ENCODE measurements around the gene KATNAL2. TPM values are rescaled to one million over a fixed set of nuclear protein-coding genes. Genes with fewer than 3 reads are reported as not detected.

KATNAL2 gene
- total RNA-seq, 2 experiments from 2014 or later, result 0.58 to 1.3 TPM

GRCh38 chr18:46894124-46894523 is 23.3 kb upstream of the KATNAL2 start:
- H3K36me3 Mint-ChIP-seq (ENCODE audit: low read depth), result peaks cover 37% of the 10 kb centered on the region
- DNase-seq, result peak; percentile 40
- H3K27me3 Mint-ChIP-seq, result no peaks in the 10 kb centered on the region
- peaks cover 8% of the 10 kb centered on the region for H3K9me3 Mint-ChIP-seq
- intact Hi-C loops (cut with micrococcal nuclease), result no loop called here
- peaks cover 46% of the 10 kb centered on the region for H3K4me1 Mint-ChIP-seq (ENCODE audit: low read depth)
- POLR2A ChIA-PET, result no interaction called here
- no peak overlapping the region for H3K4me3 Mint-ChIP-seq
- ATAC-seq, result no peak
- H3K27ac Mint-ChIP-seq, result peak overlapping the region; percentile 71
- no peak for TF ChIP-seq CTCF (IDR thresholded peaks at IDR 0.05)
- CTCF ChIA-PET, result no interaction called here

- no peaks in the 10 kb centered on the region for H3K9me3 Mint-ChIP-seq
- intact Hi-C loops (cut with micrococcal nuclease), result no loop called here
- H3K4me3 Mint-ChIP-seq, result no peak overlapping the region
- H3K27ac Mint-ChIP-seq, result no peak overlapping the region
- H3K4me1 Mint-ChIP-seq (ENCODE audit: low read depth), result peaks cover 18% of the 10 kb centered on the region
- no peak for ATAC-seq
- H3K36me3 Mint-ChIP-seq (ENCODE audit: low read depth), result peaks cover 28% of the 10 kb centered on the region
- H3K27me3 Mint-ChIP-seq, result no peaks in the 10 kb centered on the region
- no peak for DNase-seq
- ChIA-PET POLR2A (interaction anchor here (0.6 kb wide), 1 partner anchor 59 kb away, joined by 3 read pairs; no protein-coding TSS in a partner anchor), CTCF (no interaction called here)
- TF ChIP-seq CTCF (IDR thresholded peaks at IDR 0.05), result no peak
Observed at GRCh38 chr18:46899274-46899948, 18.0 kb upstream of the KATNAL2 start.

- intact Hi-C loops (cut with micrococcal nuclease), result no loop called here
- ATAC-seq (no peak), DNase-seq (no peak)
- H3K36me3 Mint-ChIP-seq (ENCODE audit: low read depth), result peaks cover 35% of the 10 kb centered on the region
- peaks cover 4% of the 10 kb centered on the region for H3K9me3 Mint-ChIP-seq
- H3K27me3 Mint-ChIP-seq, result no peaks in the 10 kb centered on the region
- H3K4me1 Mint-ChIP-seq (ENCODE audit: low read depth), result peaks cover 17% of the 10 kb centered on the region
- ChIA-PET POLR2A (no interaction called here), CTCF (no interaction called here)
- no peak overlapping the region for H3K27ac Mint-ChIP-seq
- no peak for TF ChIP-seq CTCF (IDR thresholded peaks at IDR 0.05)
- no peak overlapping the region for H3K4me3 Mint-ChIP-seq
Observed at GRCh38 chr18:46903406-46903805, 14.0 kb upstream of the KATNAL2 start.

- ChIA-PET CTCF (no interaction called here), POLR2A (no interaction called here)
- Mint-ChIP-seq H3K27me3 (no peaks in the 10 kb centered on the region), H3K4me1 (ENCODE audit: low read depth) (peaks cover 35% of the 10 kb centered on the region), H3K9me3 (peaks cover 4% of the 10 kb centered on the region), H3K4me3 (no peak overlapping the region), H3K36me3 (ENCODE audit: low read depth) (peaks cover 24% of the 10 kb centered on the region), H3K27ac (no peak overlapping the region)
- intact Hi-C loops (cut with micrococcal nuclease), result no loop called here
- DNase-seq, result no peak
- TF ChIP-seq CTCF (IDR thresholded peaks at IDR 0.05), result no peak
- no peak for ATAC-seq
Observed at GRCh38 chr18:46909497-46909896, 7.9 kb upstream of the KATNAL2 start.

GRCh38 chr18:46910856-46911255 is 6.5 kb upstream of the KATNAL2 start:
- intact Hi-C loops (cut with micrococcal nuclease), result no loop called here
- TF ChIP-seq CTCF (IDR thresholded peaks at IDR 0.05), result no peak
- no peak for ATAC-seq
- H3K4me3 Mint-ChIP-seq, result no peak overlapping the region
- peaks cover 45% of the 10 kb centered on the region for H3K4me1 Mint-ChIP-seq (ENCODE audit: low read depth)
- H3K9me3 Mint-ChIP-seq, result peaks cover 1% of the 10 kb centered on the region
- peaks cover 25% of the 10 kb centered on the region for H3K36me3 Mint-ChIP-seq (ENCODE audit: low read depth)
- ChIA-PET CTCF (no interaction called here), POLR2A (no interaction called here)
- H3K27me3 Mint-ChIP-seq, result no peaks in the 10 kb centered on the region
- no peak overlapping the region for H3K27ac Mint-ChIP-seq
- no peak for DNase-seq

All from activated CD8-positive, alpha-beta T cell treated with anti-CD3 and anti-CD28 coated beads for 36 hours (primary cell).